Heart right ventricle (tissue), 16 donors: ENCODE results near the gene MBD5. TPM values are rescaled to one million over a fixed set of nuclear protein-coding genes. Genes with fewer than 3 reads are reported as not detected.

Source experiments
- ATAC-seq, 8 donors: fragments of 200-7000 bp; cut with Tn5 transposase; one replicate each; pipeline ENCODE4 v1.9.1; 2020; ENCODE audit warnings: mild to moderate bottlenecking in 8 of 8, moderate library complexity in 8 of 8, moderate number of reproducible peaks in 1 of 8
- DNase-seq, 2 donors: peaks; one replicate each; pipeline ENCODE4 v3.0.0-alpha.2; 2020
- H3K27ac ChIP-seq, 10 donors: fragments of 200-600 bp; sonication (generic) in 2 of 10; one replicate each; pipeline versions ENCODE4 v1.5.0 to v1.8.0; 2020 to 2022; ENCODE audit warnings: mild to moderate bottlenecking in 3 of 10
- H3K27me3 ChIP-seq, 7 donors: fragments of 200-600 bp; one replicate each; pipeline ENCODE4 v1.8.0; 2021 to 2022; ENCODE audit warnings: mild to moderate bottlenecking in 2 of 7
- H3K36me3 ChIP-seq, 9 donors: fragments of 200-600 bp; sonication (generic) in 1 of 9; one replicate each; pipeline versions ENCODE4 v1.5.0 to v1.8.0; 2020 to 2022; ENCODE audit warnings: mild to moderate bottlenecking in 2 of 9
- H3K4me1 ChIP-seq, 9 donors: fragments of 200-600 bp; sonication (generic) in 1 of 9; one replicate each; pipeline versions ENCODE4 v1.5.0 to v1.8.0; 2020 to 2022; ENCODE audit warnings: mild to moderate bottlenecking in 4 of 9
- H3K4me3 ChIP-seq, 10 donors: fragments of 200-600 bp; sonication (generic) in 2 of 10; one replicate each; pipeline versions ENCODE4 v1.5.0 to v1.8.0; 2020 to 2022; ENCODE audit warnings: mild to moderate bottlenecking in 7 of 10, moderate library complexity in 2 of 10
- H3K9me3 ChIP-seq, 11 donors: fragments of 200-600 bp in 10 of 11; sonication (generic) in 2 of 11; one replicate each; pipeline versions ENCODE4 v1.5.0 to v1.8.0; 2013 to 2022; ENCODE audit warnings: mild to moderate bottlenecking in 2 of 11, control low read depth in 1 of 11, moderate library complexity in 1 of 11
- CTCF ChIP-seq, 9 donors: fragments of 200-600 bp; sonication (generic) in 2 of 9; IDR thresholded peaks; one replicate each; pipeline versions ENCODE4 v1.5.0 to v1.8.0; 2021 to 2022; ENCODE audit warnings: antibody characterized with exemption in 9 of 9, mild to moderate bottlenecking in 5 of 9, moderate library complexity in 1 of 9
- WGBS, 2 donors: extraction: QIAGEN DNeasy Blood & Tissue Kit; methylation state at CpG; one replicate each; pipeline ENCODE4 v1.1.7; 2013; ENCODE audit warnings: inconsistent platforms in 1 of 2; 5-methylcytosine and 5-hydroxymethylcytosine counted together
- intact Hi-C, 10 donors: fragments of 100-400 bp; cut with DNase I; formaldehyde crosslinking; loops; one replicate each; pipeline versions ENCODE4 v1.11.1 to v1.14.2; 2022
- polyA plus RNA-seq, 2 donors: library from polyadenylated mRNA; stranded (reverse); fragments of 200-250 nt; gene quantifications; one replicate each; pipeline ENCODE4 v1.2.3, GENCODE V29; 2013
- total RNA-seq, 10 donors: library from RNA; stranded (reverse); fragmentation: NEBNext Ultra II Directional in 3 of 10; extraction: Animal tissue kit (Norgen Biotek cat#: 25700) in 3 of 10; gene quantifications; one replicate each; pipeline versions ENCODE4 v1.2.1 to v1.2.4, GENCODE V29; 2021 to 2023
- donor health status: Arrhythmogenic right ventricular cardiomyopathy.
- donor health status: ischemic (EF 13 %, LVEDD 7.1; RV severe dilation, severe dysfunction).
- donor health status: healthy with polysubstance abuse.
- donor health status: DM: no; HTN: yes; CAD: no.
- donor health status: DM: no; HTN: no; CAD: no.
- donor health status: ischemic (EF 25% LVEDD 6.9; RV normal size, moderate dysfunction).
- donor health status: ischemic (EF 25% LVEDD 5.7; RV mildly dilated, moderate dysfunction).
- donor health status: healthy.
- donor health status: DM: yes; HTN: yes; CAD: no.
- donor health status: Ischemic cardiomyopathy.
- donor health status: ischemic (EF 35%, LVEDD 5.7; RV mildly dilated, moderate dysfunction).
- donor health status: nonischemic (EF 11% LVEDD 7.7; RV severe dilation, severe dysfunction).
- donor health status: DM: yes; HTN: yes; CAD: no.
- donor health status: PGD.
- donor health status: ischemic (EF 29% LVEDD 5.4; RV normal size, mild dysfunction).
- donor health status: nonischemic (EF 23%, LVEDD 6.1; RV moderate dilation, normal function).

The MBD5 gene
- total and polyA plus RNA-seq, 12 donors = 3.4 to 39.8 (median 35.2) TPM

GRCh38 chr2:148052687-148053086 lies 31.8 kb downstream of the MBD5 start:
- Histone ChIP-seq H3K27ac (no peak overlapping the region), H3K9me3 (peaks cover 0 to 13% (median 0%) of the 10 kb centered on the region in 11 donors), H3K36me3 (peaks cover 0 to 19% (median 5%) of the 10 kb centered on the region in 9 donors), H3K4me1 (peaks cover 0 to 3% (median 0%) of the 10 kb centered on the region in 9 donors), H3K4me3 (no peak overlapping the region), H3K27me3 (no peaks in the 10 kb centered on the region)
- intact Hi-C loops = no loop called here
- ATAC-seq (no peak), DNase-seq (no peak)
- no peak for TF ChIP-seq CTCF (IDR thresholded peaks at IDR 0.05)
- WGBS, 2 donors = 97 to 100% methylated on average over 3 of the region's 3 CpGs

GRCh38 chr2:148058641-148059040 lies 37.8 kb downstream of the MBD5 start:
- intact Hi-C loops = no loop called here

GRCh38 chr2:148063633-148064032 lies 42.7 kb downstream of the MBD5 start:
- Histone ChIP-seq H3K27me3 (no peaks in the 10 kb centered on the region), H3K4me3 (no peak overlapping the region), H3K27ac (no peak overlapping the region), H3K36me3 (no peaks in the 10 kb centered on the region), H3K9me3 (no peaks in the 10 kb centered on the region), H3K4me1 (peaks cover 0 to 4% (median 0%) of the 10 kb centered on the region in 9 donors)
- 81 to 89% methylated on average over 2 of the region's 2 CpGs for WGBS, 2 donors
- DNase-seq (no peak), ATAC-seq (no peak)
- intact Hi-C loops = no loop called here
- no peak for TF ChIP-seq CTCF (IDR thresholded peaks at IDR 0.05)

More at GRCh38 chr2:148058641-148059040, 37.8 kb downstream of the MBD5 start:
- Histone ChIP-seq H3K4me1 (no peaks in the 10 kb centered on the region), H3K36me3 (peaks cover 0 to 15% (median 5%) of the 10 kb centered on the region in 9 donors), H3K27me3 (no peaks in the 10 kb centered on the region), H3K9me3 (no peaks in the 10 kb centered on the region), H3K27ac (no peak overlapping the region), H3K4me3 (no peak overlapping the region)
- no peak for ATAC-seq
- TF ChIP-seq CTCF (IDR thresholded peaks at IDR 0.05) = no peak
- DNase-seq = no peak
- 87 to 90% methylated on average over 1 of the region's 1 CpG for WGBS, 2 donors

GRCh38 chr2:148065936-148066335 lies 45.0 kb downstream of the MBD5 start:
- TF ChIP-seq CTCF (IDR thresholded peaks at IDR 0.05) = no peak
- 94 to 97% methylated on average over 6 of the region's 6 CpGs for WGBS, 2 donors
- intact Hi-C loops = no loop called here
- Histone ChIP-seq H3K9me3 (no peaks in the 10 kb centered on the region), H3K27me3 (no peaks in the 10 kb centered on the region), H3K36me3 (no peaks in the 10 kb centered on the region), H3K4me3 (no peak overlapping the region), H3K4me1 (peaks cover 0 to 4% (median 0%) of the 10 kb centered on the region in 9 donors), H3K27ac (no peak overlapping the region)
- no peak for ATAC-seq
- no peak for DNase-seq
